HepG2 (cell line): ENCODE measurements around the gene FLAD1. TPM values are rescaled to one million over a fixed set of nuclear protein-coding genes. Genes with fewer than 3 reads are reported as not detected.

Source experiments
- ATAC-seq: fragments of 200-7000 bp; cut with Tn5 transposase; 3 replicates; pipeline ENCODE4 v1.9.1; 2020; ENCODE audit warnings: mild to moderate bottlenecking, moderate library complexity
- BruUV-seq: library from RNA; stranded (reverse); fragments of 400-500 nt; replicated peaks from 2 replicates; lab custom pipeline; 2021; lab: Mats Ljungman, UMichigan
- CTCF ChIA-PET: fragments of 300-600 bp; formaldehyde crosslinking; extraction: SDS; loops from one replicate; lab custom pipeline; 2021; ENCODE audit warnings: low total read pairs, inconsistent platforms, low intra/inter-chr PET ratio; lab: Yijun Ruan, JAX
- POLR2A ChIA-PET: fragments of 350-600 bp; sonication (Branson Sonifier 250); formaldehyde crosslinking; loops from one replicate; lab custom pipeline; 2020; ENCODE audit warnings: antibody characterized with exemption, inconsistent platforms; lab: Yijun Ruan, JAX
- DNase-seq: peaks from one replicate; pipeline ENCODE4 v3.0.0-alpha.2; 2015; ENCODE audit warnings: low spot score
- FAIRE-seq: peaks from 3 replicates; lab custom pipeline; 2011; peaks lifted over from hg19 to GRCh38; lab: Jason Lieb, UNC
- H2AFZ ChIP-seq: one replicate; pipeline ENCODE4 v1.6.1; 2011; ENCODE audit warnings: low read length, inconsistent platforms
- H3K27ac ChIP-seq: fragments of 300-600 bp; 3 replicates; pipeline ENCODE4 v1.8.0; 2011; ENCODE audit warnings: mixed run types, mild to moderate bottlenecking, mixed read lengths, low read length, inconsistent platforms; ENCODE audit not compliant: insufficient read depth; ENCODE audit errors: extremely low read length
- H3K27me3 ChIP-seq, 2 experiments: fragments of 200-600 bp in 1 of 2; 2 replicates in 1 of 2; 3 replicates in 1 of 2; pipeline versions ENCODE4 v1.6.0 to v1.8.0; 2011; ENCODE audit warnings: low read length in 2 of 2, mild to moderate bottlenecking in 2 of 2, moderate library complexity in 2 of 2, inconsistent platforms in 1 of 2; ENCODE audit not compliant: insufficient read depth in 2 of 2, control insufficient read depth in 1 of 2
- H3K36me3 ChIP-seq, 2 experiments: fragments of 200-600 bp in 1 of 2; replicated peaks in 1 of 2; 2 replicates in 1 of 2; 3 replicates in 1 of 2; pipeline versions ENCODE4 v1.5.1 to v1.8.0; 2011; ENCODE audit warnings: low read length in 2 of 2, inconsistent platforms in 1 of 2; ENCODE audit not compliant: insufficient read depth in 2 of 2, control insufficient read depth in 1 of 2
- H3K4me1 ChIP-seq: 2 replicates; pipeline ENCODE4 v1.5.1; 2012; ENCODE audit warnings: low read length, inconsistent platforms; ENCODE audit not compliant: insufficient read depth
- H3K4me2 ChIP-seq: 2 replicates; pipeline ENCODE4 v1.6.0; 2011; ENCODE audit warnings: low read depth, low read length, inconsistent platforms
- H3K4me3 ChIP-seq, 3 experiments: fragments of 200-600 bp in 1 of 3; sonication (generic), shearing (Covaris generic) in 1 of 3; replicated peaks in 1 of 3; 2 replicates each; pipeline ENCODE4 v1.5.1; 2011 to 2016; ENCODE audit warnings: low read length in 3 of 3, inconsistent platforms in 2 of 3, low read depth in 2 of 3, mild to moderate bottlenecking in 2 of 3, control low read depth in 1 of 3, mixed read lengths in 1 of 3; ENCODE audit not compliant: insufficient read depth in 1 of 3
- H3K79me2 ChIP-seq: one replicate; pipeline ENCODE4 v1.6.1; 2011; ENCODE audit warnings: low read length, inconsistent platforms; ENCODE audit not compliant: insufficient read depth
- H3K9ac ChIP-seq: 2 replicates; pipeline ENCODE4 v1.6.0; 2011; ENCODE audit warnings: mild to moderate bottlenecking, low read depth, low read length, inconsistent platforms; ENCODE audit not compliant: insufficient read depth
- H3K9me3 ChIP-seq: 2 replicates; pipeline ENCODE4 v1.5.1; 2012; ENCODE audit warnings: mild to moderate bottlenecking, low read length
- H4K20me1 ChIP-seq: 2 replicates; pipeline ENCODE4 v1.6.0; 2011; ENCODE audit warnings: inconsistent platforms, mild to moderate bottlenecking, low read length, moderate library complexity; ENCODE audit not compliant: insufficient read depth
- EEA1 ChIP-seq: sonication (generic); formaldehyde crosslinking; IDR thresholded peaks from 2 replicates; pipeline ENCODE4 v1.5.1; 2020; ENCODE audit warnings: mild to moderate bottlenecking, missing genetic modification reagents, borderline replicate concordance
- ISL2 ChIP-seq: sonication (generic); formaldehyde crosslinking; IDR thresholded peaks from 2 replicates; pipeline ENCODE4 v1.5.0; 2020; ENCODE audit warnings: missing genetic modification reagents
- JDP2 ChIP-seq: sonication (generic); formaldehyde crosslinking; IDR thresholded peaks from 2 replicates; pipeline ENCODE4 v1.8.1; 2022; ENCODE audit warnings: missing genetic modification reagents, borderline replicate concordance
- KMT2B ChIP-seq: IDR thresholded peaks from 2 replicates; pipeline ENCODE4 v1.6.1; 2016; ENCODE audit warnings: missing genetic modification reagents, missing compliant biosample characterization
- ONECUT2 ChIP-seq: sonication (generic); formaldehyde crosslinking; IDR thresholded peaks from 2 replicates; pipeline ENCODE4 v1.4.0; 2020; ENCODE audit warnings: missing genetic modification reagents
- RBM22 ChIP-seq: fragments of 200-400 bp; formaldehyde crosslinking; optimal IDR thresholded peaks from 2 replicates; pipeline ENCODE3; 2017; ENCODE audit warnings: mild to moderate bottlenecking, low read length, moderate library complexity
- ZBTB33 ChIP-seq: sonication (generic); formaldehyde crosslinking; IDR thresholded peaks from 2 replicates; pipeline ENCODE4 v1.4.0; 2020; ENCODE audit warnings: missing genetic modification reagents
- ZNF143 ChIP-seq: sonication (generic); formaldehyde crosslinking; IDR thresholded peaks from 2 replicates; pipeline ENCODE4 v1.4.0; 2020; ENCODE audit warnings: missing genetic modification reagents
- ZNF326 ChIP-seq: sonication (generic); formaldehyde crosslinking; IDR thresholded peaks from 2 replicates; pipeline ENCODE4 v1.4.0; 2020; ENCODE audit warnings: missing genetic modification reagents, borderline replicate concordance
- ZNF7 ChIP-seq: IDR thresholded peaks from 2 replicates; pipeline ENCODE4 v1.6.1; 2016; ENCODE audit warnings: missing biosample characterization, missing genetic modification reagents
- ZNF724P ChIP-seq: sonication (generic); formaldehyde crosslinking; IDR thresholded peaks from 2 replicates; pipeline ENCODE4 v1.8.0; 2022; ENCODE audit warnings: missing genetic modification reagents, borderline replicate concordance
- ZSCAN30 ChIP-seq: sonication (generic); formaldehyde crosslinking; IDR thresholded peaks from 2 replicates; pipeline ENCODE4 v1.5.0; 2020; ENCODE audit warnings: mild to moderate bottlenecking, missing genetic modification reagents
- WGBS: methylation state at CpG from one replicate; pipeline ENCODE4 v1.1.6; 2017; ENCODE audit warnings: low lambda C conversion rate; 5-methylcytosine and 5-hydroxymethylcytosine counted together
- in situ Hi-C: cut with HindIII; loops from 2 replicates; pipeline ENCODE4 v1.10.0; 2017; ENCODE audit warnings: low pct_unique_long_range_greater_than_20kb; ENCODE audit not compliant: extremely low pct_ligation_motif_present
- intact Hi-C: fragments of 100-400 bp; cut with micrococcal nuclease; formaldehyde crosslinking; loops from one replicate; pipeline ENCODE4 v1.10.0; 2022; ENCODE audit not compliant: unreplicated experiment
- polyA plus RNA-seq, 8 experiments: library from polyadenylated mRNA; depleted of rRNA in 3 of 8; stranded (reverse) in 7 of 8; unstranded in 1 of 8; fragments of >200 nt; fragmentation: Illumina TruSeq in 4 of 8; extraction: Trizol in 4 of 8; gene quantifications; 2 replicates each; pipeline versions ENCODE4 v1.2.1 to v1.2.3, GENCODE V29; 2011 to 2016; ENCODE audit warnings: low read depth in 4 of 8, missing spikeins in 1 of 8, mixed read lengths in 1 of 8; ENCODE audit not compliant: insufficient read depth in 1 of 8
- total RNA-seq, 5 experiments: library from RNA; depleted of rRNA; stranded (reverse); fragments of >200 nt; fragmentation: Illumina TruSeq; extraction: Trizol; gene quantifications; 2 replicates each; pipeline ENCODE4 v1.2.3, GENCODE V29; 2016; ENCODE audit warnings: low read depth in 1 of 5
- TF ChIP-seq, protein P1 (sequence below): sonication (generic); formaldehyde crosslinking; IDR thresholded peaks from 2 replicates; pipeline ENCODE4 v1.4.0; 2020; ENCODE audit warnings: missing genetic modification reagents

FLAD1 gene
- total and polyA plus RNA-seq, 2 of the 13 experiments (the other 11 are each of a cell fraction or from before 2014, with no cell fraction given): 25.9 to 32.8 TPM

DNA sequence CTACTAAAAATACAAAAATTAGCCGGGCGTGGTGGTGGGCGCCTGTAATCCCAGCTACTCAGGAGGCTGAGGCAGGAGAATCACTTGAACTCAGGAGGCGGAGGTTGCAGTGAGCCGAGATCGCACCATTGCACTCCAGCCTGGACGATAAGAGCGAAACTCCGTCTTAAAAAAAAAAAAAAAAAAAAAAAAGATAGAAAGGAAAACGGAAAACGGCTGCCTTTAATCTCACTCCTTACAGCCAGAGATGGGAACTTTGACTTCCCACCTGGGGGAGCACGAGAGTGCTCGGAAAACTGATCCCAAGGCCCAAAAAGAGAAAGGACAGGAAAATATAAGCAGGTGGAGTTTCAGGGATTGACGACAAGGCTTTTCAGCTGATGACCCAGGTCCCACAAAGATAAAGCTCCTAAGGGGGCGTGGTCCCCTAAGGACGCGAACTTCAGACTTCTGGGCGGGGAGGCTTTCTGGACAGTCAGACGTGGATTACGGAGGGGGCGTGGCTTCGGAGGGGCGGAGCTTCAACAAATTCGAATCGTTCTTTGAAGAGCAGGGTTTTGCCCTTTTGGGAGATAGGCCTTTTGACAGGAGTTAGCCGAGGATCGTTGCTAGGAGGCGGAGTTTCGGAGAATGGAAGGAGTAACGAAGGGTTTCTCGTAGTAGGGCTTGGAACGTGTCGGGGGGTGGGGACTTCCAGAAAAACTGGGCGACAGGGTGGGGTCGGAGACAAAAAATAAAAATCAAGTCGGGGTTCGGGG is 9.6 kb upstream of the FLAD1 start (continued):
- TF ChIP-seq ONECUT2 (CRISPR knock-in tag) (no peak), ZBTB33 (CRISPR knock-in tag) (no peak), ZNF326 (CRISPR knock-in tag) (no peak), RBM22 (no peak), EEA1 (CRISPR knock-in tag) (no peak), JDP2 (CRISPR knock-in tag) (no peak), KMT2B (CRISPR knock-in tag) (no peak), ZNF7 (CRISPR knock-in tag) (no peak)
- TF ChIP-seq, all 625 proteins: peak for 100

DNA sequence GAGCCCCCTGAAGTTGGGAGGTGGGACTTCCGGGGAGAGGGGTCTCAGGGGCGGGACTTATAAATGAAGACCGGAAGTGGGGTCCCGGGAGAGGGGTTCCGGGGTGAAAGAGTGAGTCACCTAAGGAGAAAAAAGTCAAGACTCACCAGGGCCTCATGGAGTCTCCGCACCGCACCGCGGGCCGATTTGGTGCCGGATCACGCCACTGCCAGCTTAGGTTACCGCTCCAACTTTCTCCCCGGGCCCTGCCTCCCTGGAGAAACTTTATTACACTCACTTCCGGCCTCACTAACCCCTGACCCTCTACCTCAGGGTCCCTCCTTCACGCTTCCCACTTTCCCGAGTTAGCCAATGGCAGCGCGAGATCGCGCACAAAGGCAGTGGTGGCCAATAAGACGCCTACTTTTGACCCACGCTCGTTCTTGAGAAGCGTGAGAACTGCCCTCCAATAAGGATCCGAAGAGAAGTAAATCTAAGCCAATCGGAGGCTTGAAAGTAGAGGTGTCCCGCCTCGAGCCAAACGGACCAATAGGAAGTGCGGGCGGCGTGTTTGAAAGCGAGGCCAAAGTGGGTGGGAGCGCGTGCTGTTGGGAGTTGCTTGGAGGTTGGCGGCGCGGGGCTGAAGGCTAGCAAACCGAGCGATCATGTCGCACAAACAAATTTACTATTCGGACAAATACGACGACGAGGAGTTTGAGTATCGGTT is 8.9 kb upstream of the FLAD1 start, which contains the start of gene CKS1B:
Gene CKS1B, plus strand, starts transcription at position 580 of the 706 bp plus-strand sequence. Its CDS starts 65 bp downstream, at position 645.
- peak; percentile 99 for FAIRE-seq
- CTCF ChIA-PET: interaction anchor here (1.1 kb wide), 1 partner anchor 44 kb away, joined by 3 read pairs; no protein-coding TSS in a partner anchor
- peaks cover 65% of the 10 kb centered on the region for H3K79me2 ChIP-seq
- in situ Hi-C loops: no loop called here
- H4K20me1 ChIP-seq: no peaks in the 10 kb centered on the region
- no peaks in the 10 kb centered on the region for H3K9me3 ChIP-seq
- 1% methylated on average over 39 of the region's 47 CpGs for WGBS
- POLR2A ChIA-PET: interaction anchor here (1.0 to 6.6 kb wide), 21 partner anchors 10 to 161 kb away, joined by 3 to 148 read pairs (median 11); partner anchors contain the start of genes ADAM15, FLAD1, LENEP and PBXIP1
- peaks cover 62% of the 10 kb centered on the region for H3K4me1 ChIP-seq
- peak; percentile 100 for DNase-seq
- intact Hi-C loops: loop anchor here (2.0 kb wide), 1 partner anchor 89 kb away; the partner anchor contains the start of gene EFNA4
- H3K27ac ChIP-seq: peak within 1 kb of the TSS; percentile 100
- H2AFZ ChIP-seq: no peak within 1 kb of the TSS
- ATAC-seq: peak; percentile 83
- H3K4me2 ChIP-seq: peak within 1 kb of the TSS; percentile 100
- no TSS peak for BruUV-seq
- H3K27me3 ChIP-seq: no peaks in the 10 kb centered on the region; a peak in 1 of 5 replicates
- peak within 1 kb of the TSS; percentile 67 to 84 (median 72) for H3K4me3 ChIP-seq
- peak within 1 kb of the TSS; percentile 98 for H3K9ac ChIP-seq
- H3K36me3 ChIP-seq: peaks cover 0 to 13% of the 10 kb centered on the region in 2 experiments; a peak in 3 of 5 replicates
- TF ChIP-seq, protein P1, sequence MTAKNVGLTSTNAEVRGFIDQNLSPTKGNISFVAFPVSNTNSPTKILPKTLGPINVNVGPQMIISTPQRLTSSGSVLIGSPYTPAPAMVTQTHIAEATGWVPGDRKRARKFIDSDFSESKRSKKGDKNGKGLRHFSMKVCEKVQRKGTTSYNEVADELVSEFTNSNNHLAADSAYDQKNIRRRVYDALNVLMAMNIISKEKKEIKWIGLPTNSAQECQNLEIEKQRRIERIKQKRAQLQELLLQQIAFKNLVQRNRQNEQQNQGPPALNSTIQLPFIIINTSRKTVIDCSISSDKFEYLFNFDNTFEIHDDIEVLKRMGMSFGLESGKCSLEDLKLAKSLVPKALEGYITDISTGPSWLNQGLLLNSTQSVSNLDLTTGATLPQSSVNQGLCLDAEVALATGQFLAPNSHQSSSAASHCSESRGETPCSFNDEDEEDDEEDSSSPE: peak; percentile 99
- TF ChIP-seq ZNF724P (CRISPR knock-in tag) (0 out of 2 replicates have a peak, but pooled peaks have one; percentile 80), ZSCAN30 (CRISPR knock-in tag) (no peak), ISL2 (CRISPR knock-in tag) (no peak), ZNF143 (no peak)
